Measurements from ENCODE around the gene GPLD1.

GPLD1 gene

GRCh38 chr6:24381476-24382219, 107.7 kb downstream of the GPLD1 start:
- no peak for DNase-seq (ENCODE audit: low read depth)

GRCh38 chr6:24378473-24379097, 110.8 kb downstream of the GPLD1 start:
- DNase-seq (ENCODE audit: low read depth): no peak
